ENCODE results near the gene FBXL20.

DNA sequence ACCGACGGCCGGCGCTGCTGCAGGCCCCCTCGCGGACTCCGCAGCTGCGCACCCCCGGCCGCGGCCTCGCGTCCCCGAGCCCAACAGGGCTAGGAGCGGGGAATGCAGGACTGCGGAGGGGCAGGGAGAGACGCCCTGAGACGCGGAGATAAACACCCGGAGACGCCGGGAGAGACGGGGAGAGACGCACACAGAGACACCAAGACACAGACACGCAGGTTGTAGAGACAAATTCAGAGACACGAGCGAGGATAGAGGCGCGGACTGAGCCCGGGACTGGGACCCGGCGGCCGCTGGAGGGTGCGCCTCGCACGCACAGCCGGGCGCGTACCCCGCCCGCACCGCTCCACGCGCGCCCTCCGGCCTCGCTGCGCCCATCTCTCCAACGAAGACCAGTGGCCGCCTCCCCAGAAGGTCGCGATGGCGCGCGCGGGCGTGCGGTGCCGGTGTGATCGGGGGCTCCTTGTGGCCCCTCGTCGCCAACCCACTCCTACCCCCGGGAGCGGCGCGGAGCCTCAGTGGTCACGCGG, 176.6 kb downstream of the FBXL20 start:
- no peak for TF ChIP-seq EZH2phosphoT487 (IDR thresholded peaks at IDR 0.05; ENCODE audit: borderline replicate concordance, low read length)
- TF ChIP-seq, protein P1, sequence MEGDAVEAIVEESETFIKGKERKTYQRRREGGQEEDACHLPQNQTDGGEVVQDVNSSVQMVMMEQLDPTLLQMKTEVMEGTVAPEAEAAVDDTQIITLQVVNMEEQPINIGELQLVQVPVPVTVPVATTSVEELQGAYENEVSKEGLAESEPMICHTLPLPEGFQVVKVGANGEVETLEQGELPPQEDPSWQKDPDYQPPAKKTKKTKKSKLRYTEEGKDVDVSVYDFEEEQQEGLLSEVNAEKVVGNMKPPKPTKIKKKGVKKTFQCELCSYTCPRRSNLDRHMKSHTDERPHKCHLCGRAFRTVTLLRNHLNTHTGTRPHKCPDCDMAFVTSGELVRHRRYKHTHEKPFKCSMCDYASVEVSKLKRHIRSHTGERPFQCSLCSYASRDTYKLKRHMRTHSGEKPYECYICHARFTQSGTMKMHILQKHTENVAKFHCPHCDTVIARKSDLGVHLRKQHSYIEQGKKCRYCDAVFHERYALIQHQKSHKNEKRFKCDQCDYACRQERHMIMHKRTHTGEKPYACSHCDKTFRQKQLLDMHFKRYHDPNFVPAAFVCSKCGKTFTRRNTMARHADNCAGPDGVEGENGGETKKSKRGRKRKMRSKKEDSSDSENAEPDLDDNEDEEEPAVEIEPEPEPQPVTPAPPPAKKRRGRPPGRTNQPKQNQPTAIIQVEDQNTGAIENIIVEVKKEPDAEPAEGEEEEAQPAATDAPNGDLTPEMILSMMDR (conservative IDR thresholded peaks at IDR 0.05; ENCODE audit: low read depth, low read length), result no peak
- no peak for TF ChIP-seq EZH2 (IDR thresholded peaks at IDR 0.05; ENCODE audit: low read length, unreplicated experiment)
